HepG2 (cell line): ENCODE data around the gene SPX. TPM values are rescaled to one million over a fixed set of nuclear protein-coding genes. Genes with fewer than 3 reads are reported as not detected.

Source experiments
- FOXA1 ChIP-seq, 2 experiments: fragments of 450-650 bp in 1 of 2; sonication (generic) in 1 of 2; formaldehyde crosslinking in 1 of 2; IDR thresholded peaks; 2 replicates each; pipeline versions ENCODE4 v1.4.0 to v1.6.1; 2016 to 2020; ENCODE audit warnings: missing genetic modification reagents in 1 of 2
- MEF2D ChIP-seq: sonication (generic); formaldehyde crosslinking; IDR thresholded peaks from 2 replicates; pipeline ENCODE4 v1.5.1; 2020; ENCODE audit warnings: mild to moderate bottlenecking, missing genetic modification reagents
- MTA1 ChIP-seq: sonication (generic); formaldehyde crosslinking; IDR thresholded peaks from 2 replicates; pipeline ENCODE4 v1.4.0; 2020; ENCODE audit warnings: missing genetic modification reagents, mild to moderate bottlenecking, borderline replicate concordance
- NCOA2 ChIP-seq: sonication (generic); formaldehyde crosslinking; IDR thresholded peaks from 2 replicates; pipeline ENCODE4 v1.8.0; 2022; ENCODE audit warnings: inconsistent platforms
- NFKB2 ChIP-seq: sonication (generic); formaldehyde crosslinking; IDR thresholded peaks from 2 replicates; pipeline ENCODE4 v1.4.0; 2020; ENCODE audit warnings: missing genetic modification reagents, borderline replicate concordance
- YEATS4 ChIP-seq: sonication (generic); formaldehyde crosslinking; IDR thresholded peaks from 2 replicates; pipeline ENCODE4 v1.4.0; 2020; ENCODE audit warnings: missing genetic modification reagents, borderline replicate concordance
- YY1 ChIP-seq: IDR thresholded peaks from 2 replicates; pipeline ENCODE4 v1.6.1; 2011; ENCODE audit warnings: low read length, low read depth, moderate library complexity, mild to moderate bottlenecking; ENCODE audit not compliant: insufficient read depth, insufficient replicate concordance
- ZKSCAN5 ChIP-seq: sonication (generic); formaldehyde crosslinking; IDR thresholded peaks from 2 replicates; pipeline ENCODE4 v1.5.1; 2020; ENCODE audit warnings: mild to moderate bottlenecking, missing genetic modification reagents
- ZNF225 ChIP-seq: sonication (generic); formaldehyde crosslinking; IDR thresholded peaks from 2 replicates; pipeline ENCODE4 v1.4.0; 2020; ENCODE audit warnings: mild to moderate bottlenecking, missing genetic modification reagents
- ZNF256 ChIP-seq: sonication (generic); formaldehyde crosslinking; conservative IDR thresholded peaks from 2 replicates; pipeline ENCODE4 v1.4.0; 2020; ENCODE audit warnings: missing genetic modification reagents
- ZNF446 ChIP-seq: sonication (generic); formaldehyde crosslinking; IDR thresholded peaks from 2 replicates; pipeline ENCODE4 v1.5.0; 2020; ENCODE audit warnings: mild to moderate bottlenecking, missing genetic modification reagents
- polyA plus RNA-seq, 8 experiments: library from polyadenylated mRNA; depleted of rRNA in 3 of 8; stranded (reverse) in 7 of 8; unstranded in 1 of 8; fragments of >200 nt; fragmentation: Illumina TruSeq in 4 of 8; extraction: Trizol in 4 of 8; gene quantifications; 2 replicates each; pipeline versions ENCODE4 v1.2.1 to v1.2.3, GENCODE V29; 2011 to 2016; ENCODE audit warnings: low read depth in 4 of 8, missing spikeins in 1 of 8, mixed read lengths in 1 of 8; ENCODE audit not compliant: insufficient read depth in 1 of 8
- total RNA-seq, 5 experiments: library from RNA; depleted of rRNA; stranded (reverse); fragments of >200 nt; fragmentation: Illumina TruSeq; extraction: Trizol; gene quantifications; 2 replicates each; pipeline ENCODE4 v1.2.3, GENCODE V29; 2016; ENCODE audit warnings: low read depth in 1 of 5
- TF ChIP-seq, protein P1 (sequence below): sonication (generic); formaldehyde crosslinking; IDR thresholded peaks from 2 replicates; pipeline ENCODE4 v1.4.0; 2020; ENCODE audit warnings: missing genetic modification reagents, borderline replicate concordance
- TF ChIP-seq, protein P2 (sequence below): IDR thresholded peaks from 2 replicates; pipeline ENCODE4 v1.6.1; 2016; ENCODE audit warnings: missing biosample characterization, missing genetic modification reagents, low read depth
- TF ChIP-seq, protein P3 (sequence below): sonication (generic); formaldehyde crosslinking; IDR thresholded peaks from 2 replicates; pipeline ENCODE4 v1.4.0; 2020; ENCODE audit warnings: missing genetic modification reagents
- TF ChIP-seq, protein P4 (sequence below): sonication (generic); formaldehyde crosslinking; IDR thresholded peaks from 2 replicates; pipeline ENCODE4 v1.8.1; 2023; ENCODE audit warnings: mild to moderate bottlenecking, moderate library complexity, missing genetic modification reagents
- TF ChIP-seq, protein P5 (sequence below): IDR thresholded peaks from 2 replicates; pipeline ENCODE4 v1.6.1; 2016; ENCODE audit warnings: mild to moderate bottlenecking, missing biosample characterization, missing genetic modification reagents

SPX gene
- total and polyA plus RNA-seq, 2 of the 13 experiments (the other 11 are each of a cell fraction or from before 2014, with no cell fraction given): 0.07 to 0.16 TPM

DNA sequence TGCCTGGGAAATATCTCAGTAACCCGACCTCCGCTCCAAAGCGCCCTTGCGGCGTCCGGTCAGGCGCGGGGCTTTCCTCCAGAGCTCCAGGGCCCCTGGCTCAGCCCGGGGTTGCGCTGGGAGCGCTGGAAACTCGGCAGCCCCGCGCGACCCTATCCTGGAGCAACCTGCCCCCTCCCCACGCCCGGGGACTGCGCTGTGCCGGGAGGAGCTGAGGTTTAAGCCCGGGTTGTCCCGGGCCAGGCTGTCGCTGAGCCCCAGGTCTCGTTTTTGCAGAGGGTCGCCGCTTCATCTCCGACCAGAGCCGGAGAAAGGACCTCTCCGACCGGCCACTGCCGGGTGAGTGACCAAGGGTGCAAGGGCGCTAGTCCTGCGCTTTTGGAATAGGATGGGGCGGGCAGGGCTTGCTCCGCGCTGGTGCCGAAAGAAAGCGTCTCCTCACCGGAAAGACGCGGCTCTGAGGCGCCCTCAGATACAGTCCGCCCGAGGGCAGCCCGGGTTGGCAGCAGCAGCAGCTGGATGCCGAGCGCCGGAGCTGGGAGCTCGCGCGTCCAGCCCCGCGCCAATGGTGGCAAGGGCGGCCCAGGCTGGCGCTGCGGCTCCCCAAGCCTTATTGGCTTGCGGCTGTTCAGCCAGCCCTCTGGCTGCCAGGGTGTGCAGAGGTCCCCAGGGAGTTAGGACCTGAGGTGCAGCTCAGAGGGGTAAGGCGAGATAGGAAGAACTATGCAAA lies 1.5 kb downstream of the SPX start (continued):
- TF ChIP-seq, protein P1, sequence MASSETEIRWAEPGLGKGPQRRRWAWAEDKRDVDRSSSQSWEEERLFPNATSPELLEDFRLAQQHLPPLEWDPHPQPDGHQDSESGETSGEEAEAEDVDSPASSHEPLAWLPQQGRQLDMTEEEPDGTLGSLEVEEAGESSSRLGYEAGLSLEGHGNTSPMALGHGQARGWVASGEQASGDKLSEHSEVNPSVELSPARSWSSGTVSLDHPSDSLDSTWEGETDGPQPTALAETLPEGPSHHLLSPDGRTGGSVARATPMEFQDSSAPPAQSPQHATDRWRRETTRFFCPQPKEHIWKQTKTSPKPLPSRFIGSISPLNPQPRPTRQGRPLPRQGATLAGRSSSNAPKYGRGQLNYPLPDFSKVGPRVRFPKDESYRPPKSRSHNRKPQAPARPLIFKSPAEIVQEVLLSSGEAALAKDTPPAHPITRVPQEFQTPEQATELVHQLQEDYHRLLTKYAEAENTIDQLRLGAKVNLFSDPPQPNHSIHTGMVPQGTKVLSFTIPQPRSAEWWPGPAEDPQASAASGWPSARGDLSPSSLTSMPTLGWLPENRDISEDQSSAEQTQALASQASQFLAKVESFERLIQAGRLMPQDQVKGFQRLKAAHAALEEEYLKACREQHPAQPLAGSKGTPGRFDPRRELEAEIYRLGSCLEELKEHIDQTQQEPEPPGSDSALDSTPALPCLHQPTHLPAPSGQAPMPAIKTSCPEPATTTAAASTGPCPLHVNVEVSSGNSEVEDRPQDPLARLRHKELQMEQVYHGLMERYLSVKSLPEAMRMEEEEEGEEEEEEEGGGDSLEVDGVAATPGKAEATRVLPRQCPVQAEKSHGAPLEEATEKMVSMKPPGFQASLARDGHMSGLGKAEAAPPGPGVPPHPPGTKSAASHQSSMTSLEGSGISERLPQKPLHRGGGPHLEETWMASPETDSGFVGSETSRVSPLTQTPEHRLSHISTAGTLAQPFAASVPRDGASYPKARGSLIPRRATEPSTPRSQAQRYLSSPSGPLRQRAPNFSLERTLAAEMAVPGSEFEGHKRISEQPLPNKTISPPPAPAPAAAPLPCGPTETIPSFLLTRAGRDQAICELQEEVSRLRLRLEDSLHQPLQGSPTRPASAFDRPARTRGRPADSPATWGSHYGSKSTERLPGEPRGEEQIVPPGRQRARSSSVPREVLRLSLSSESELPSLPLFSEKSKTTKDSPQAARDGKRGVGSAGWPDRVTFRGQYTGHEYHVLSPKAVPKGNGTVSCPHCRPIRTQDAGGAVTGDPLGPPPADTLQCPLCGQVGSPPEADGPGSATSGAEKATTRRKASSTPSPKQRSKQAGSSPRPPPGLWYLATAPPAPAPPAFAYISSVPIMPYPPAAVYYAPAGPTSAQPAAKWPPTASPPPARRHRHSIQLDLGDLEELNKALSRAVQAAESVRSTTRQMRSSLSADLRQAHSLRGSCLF: no peak
- TF ChIP-seq FOXA1 (IDR thresholded peaks at IDR 0.05) (no peak), FOXA1 (CRISPR knock-in tag; IDR thresholded peaks at IDR 0.05) (no peak), ZKSCAN5 (CRISPR knock-in tag) (no peak), YY1 (peak; percentile 35), MEF2D (no peak), NCOA2 (CRISPR knock-in tag) (no peak), NFKB2 (CRISPR knock-in tag) (peak; percentile 53; the same call in 1 of the 2 replicates), ZNF446 (no peak), YEATS4 (CRISPR knock-in tag) (0 out of 2 replicates have a peak, but pooled peaks have one; percentile 17), ZNF225 (CRISPR knock-in tag) (peak; percentile 45; the same call in 1 of the 2 replicates), ZNF256 (CRISPR knock-in tag) (no peak), MTA1 (CRISPR knock-in tag) (0 out of 2 replicates have a peak, but pooled peaks have one; percentile 24)
- TF ChIP-seq, protein P2, sequence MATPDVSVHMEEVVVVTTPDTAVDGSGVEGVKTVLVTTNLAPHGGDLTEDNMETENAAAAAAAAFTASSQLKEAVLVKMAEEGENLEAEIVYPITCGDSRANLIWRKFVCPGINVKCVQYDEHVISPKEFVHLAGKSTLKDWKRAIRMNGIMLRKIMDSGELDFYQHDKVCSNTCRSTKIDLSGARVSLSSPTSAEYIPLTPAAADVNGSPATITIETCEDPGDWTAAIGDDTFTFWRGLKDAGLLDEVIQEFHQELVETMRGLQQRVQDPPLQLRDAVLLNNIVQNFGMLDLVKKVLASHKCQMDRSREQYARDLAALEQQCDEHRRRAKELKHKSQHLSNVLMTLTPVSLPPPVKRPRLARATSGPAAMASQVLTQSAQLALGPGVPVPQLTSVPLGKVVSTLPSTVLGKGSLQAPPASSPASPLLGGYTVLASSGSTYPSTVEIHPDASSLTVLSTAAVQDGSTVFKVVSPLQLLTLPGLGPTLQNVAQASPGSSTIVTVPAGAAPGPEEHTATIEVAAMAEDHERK: no peak
- TF ChIP-seq, protein P3, sequence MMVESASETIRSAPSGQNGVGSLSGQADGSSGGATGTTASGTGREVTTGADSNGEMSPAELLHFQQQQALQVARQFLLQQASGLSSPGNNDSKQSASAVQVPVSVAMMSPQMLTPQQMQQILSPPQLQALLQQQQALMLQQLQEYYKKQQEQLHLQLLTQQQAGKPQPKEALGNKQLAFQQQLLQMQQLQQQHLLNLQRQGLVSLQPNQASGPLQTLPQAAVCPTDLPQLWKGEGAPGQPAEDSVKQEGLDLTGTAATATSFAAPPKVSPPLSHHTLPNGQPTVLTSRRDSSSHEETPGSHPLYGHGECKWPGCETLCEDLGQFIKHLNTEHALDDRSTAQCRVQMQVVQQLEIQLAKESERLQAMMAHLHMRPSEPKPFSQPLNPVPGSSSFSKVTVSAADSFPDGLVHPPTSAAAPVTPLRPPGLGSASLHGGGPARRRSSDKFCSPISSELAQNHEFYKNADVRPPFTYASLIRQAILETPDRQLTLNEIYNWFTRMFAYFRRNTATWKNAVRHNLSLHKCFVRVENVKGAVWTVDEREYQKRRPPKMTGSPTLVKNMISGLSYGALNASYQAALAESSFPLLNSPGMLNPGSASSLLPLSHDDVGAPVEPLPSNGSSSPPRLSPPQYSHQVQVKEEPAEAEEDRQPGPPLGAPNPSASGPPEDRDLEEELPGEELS: no peak
- TF ChIP-seq, protein P4, sequence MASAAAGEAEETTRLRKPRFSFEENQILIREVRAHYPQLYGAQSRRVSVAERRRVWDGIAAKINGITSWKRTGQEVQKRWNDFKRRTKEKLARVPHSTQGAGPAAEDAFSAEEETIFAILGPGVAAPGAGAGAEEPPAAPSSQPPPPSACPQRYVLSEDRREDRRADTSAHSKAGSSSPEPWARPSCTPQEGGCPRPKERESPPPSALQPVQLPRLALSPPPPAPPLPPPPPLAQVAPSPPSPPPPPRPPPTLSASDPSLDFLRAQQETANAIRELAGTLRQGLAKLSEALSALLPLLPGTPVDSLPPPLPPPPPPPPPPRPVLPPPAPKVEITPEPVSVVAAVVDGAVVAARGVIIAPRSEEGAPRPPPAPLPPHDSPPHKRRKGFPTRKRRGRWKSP (CRISPR knock-in tag): peak; percentile 80
- TF ChIP-seq, protein P5, sequence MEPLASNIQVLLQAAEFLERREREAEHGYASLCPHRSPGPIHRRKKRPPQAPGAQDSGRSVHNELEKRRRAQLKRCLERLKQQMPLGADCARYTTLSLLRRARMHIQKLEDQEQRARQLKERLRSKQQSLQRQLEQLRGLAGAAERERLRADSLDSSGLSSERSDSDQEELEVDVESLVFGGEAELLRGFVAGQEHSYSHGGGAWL (CRISPR knock-in tag): 0 out of 2 replicates have a peak, but pooled peaks have one; percentile 50
